ENCODE data around the gene RNF41. TPM values are rescaled to one million over a fixed set of nuclear protein-coding genes. Genes with fewer than 3 reads are reported as not detected.
A peak's percentile ranks its signal among the peaks of the same experiment; 100 is the strongest.

Gene RNF41
- total RNA-seq, 4 donors from 2014 or later, result 50.0 to 81.6 (median 62.0) TPM

DNA sequence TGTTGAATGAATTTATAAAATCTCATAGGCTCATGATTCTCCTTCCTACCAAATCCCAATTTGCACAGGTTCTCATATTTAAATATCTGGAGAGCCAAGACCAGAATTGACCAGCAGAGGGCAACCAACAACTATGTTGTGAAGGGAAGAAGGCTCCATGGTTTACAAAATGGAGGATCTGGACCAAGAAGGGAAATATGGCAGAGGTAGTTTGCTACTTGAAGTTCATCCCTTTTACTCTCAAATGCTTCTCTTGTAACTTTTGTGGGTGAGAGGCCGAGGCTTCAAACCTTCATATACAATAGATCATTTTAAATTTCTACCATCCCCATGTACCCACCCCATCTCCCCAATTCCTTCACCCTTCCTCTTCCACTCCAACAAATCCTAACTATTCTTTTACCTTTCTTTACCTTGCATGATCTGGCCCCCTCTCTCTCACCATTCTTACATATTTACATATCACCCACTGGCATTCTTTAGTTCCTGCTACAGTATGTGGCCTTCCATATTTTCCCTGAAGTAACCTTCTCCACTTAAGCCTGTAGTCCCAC, 28.6 kb downstream of the RNF41 start:
- TF ChIP-seq, protein P1, sequence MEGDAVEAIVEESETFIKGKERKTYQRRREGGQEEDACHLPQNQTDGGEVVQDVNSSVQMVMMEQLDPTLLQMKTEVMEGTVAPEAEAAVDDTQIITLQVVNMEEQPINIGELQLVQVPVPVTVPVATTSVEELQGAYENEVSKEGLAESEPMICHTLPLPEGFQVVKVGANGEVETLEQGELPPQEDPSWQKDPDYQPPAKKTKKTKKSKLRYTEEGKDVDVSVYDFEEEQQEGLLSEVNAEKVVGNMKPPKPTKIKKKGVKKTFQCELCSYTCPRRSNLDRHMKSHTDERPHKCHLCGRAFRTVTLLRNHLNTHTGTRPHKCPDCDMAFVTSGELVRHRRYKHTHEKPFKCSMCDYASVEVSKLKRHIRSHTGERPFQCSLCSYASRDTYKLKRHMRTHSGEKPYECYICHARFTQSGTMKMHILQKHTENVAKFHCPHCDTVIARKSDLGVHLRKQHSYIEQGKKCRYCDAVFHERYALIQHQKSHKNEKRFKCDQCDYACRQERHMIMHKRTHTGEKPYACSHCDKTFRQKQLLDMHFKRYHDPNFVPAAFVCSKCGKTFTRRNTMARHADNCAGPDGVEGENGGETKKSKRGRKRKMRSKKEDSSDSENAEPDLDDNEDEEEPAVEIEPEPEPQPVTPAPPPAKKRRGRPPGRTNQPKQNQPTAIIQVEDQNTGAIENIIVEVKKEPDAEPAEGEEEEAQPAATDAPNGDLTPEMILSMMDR (IDR thresholded peaks at IDR 0.05), result peak; percentile 62 to 89 (median 82)
- peak in 1 of 2 donors; percentile 44 for TF ChIP-seq EP300 (IDR thresholded peaks at IDR 0.05)
- no peak for TF ChIP-seq POLR2A (IDR thresholded peaks at IDR 0.05)
- Histone ChIP-seq H3K27me3 (no peaks in the 10 kb centered on the region), H3K9me3 (no peaks in the 10 kb centered on the region), H3K4me3 (no peak overlapping the region), H3K4me1 (peaks cover 0 to 21% (median 5%) of the 10 kb centered on the region in 4 donors), H3K27ac (no peak overlapping the region), H3K36me3 (no peaks in the 10 kb centered on the region)
- peak; percentile 68 to 97 for DNase-seq (ENCODE audit: low spot score in 2 of 2)
- 30 to 53% methylated on average over 1 of the region's 1 CpG for WGBS, 2 donors

DNA sequence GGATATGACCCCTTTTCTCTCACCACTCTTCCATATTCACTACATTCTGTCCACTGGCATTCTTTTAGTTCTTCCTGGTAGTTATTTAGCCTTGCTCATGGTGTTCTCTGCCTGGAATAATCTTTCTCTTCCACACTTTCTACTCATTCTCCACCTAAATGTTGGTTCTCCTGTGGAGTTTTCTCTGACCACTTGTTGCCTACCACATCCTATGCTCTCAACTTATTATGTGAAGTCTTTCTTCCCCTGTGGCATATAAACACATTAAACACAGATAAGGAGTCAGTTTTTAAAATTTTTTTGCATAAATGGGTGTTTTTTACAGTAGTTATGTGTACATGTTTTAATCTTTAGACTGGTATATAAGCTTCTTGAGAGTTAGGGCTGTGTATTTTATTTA, 29.1 kb downstream of the RNF41 start:
- H3K27me3 ChIP-seq, result no peaks in the 10 kb centered on the region
- peaks cover 0 to 26% (median 10%) of the 10 kb centered on the region in 4 donors for H3K4me1 ChIP-seq
- H3K27ac ChIP-seq, result no peak overlapping the region
- no peaks in the 10 kb centered on the region for H3K9me3 ChIP-seq
- no peak for DNase-seq (ENCODE audit: low spot score in 2 of 2)
- H3K36me3 ChIP-seq, result no peaks in the 10 kb centered on the region
- H3K4me3 ChIP-seq, result no peak overlapping the region
- TF ChIP-seq, protein P1 (IDR thresholded peaks at IDR 0.05), result no peak
- no peak for TF ChIP-seq EP300 (IDR thresholded peaks at IDR 0.05)
- no peak for TF ChIP-seq POLR2A (IDR thresholded peaks at IDR 0.05)

DNA sequence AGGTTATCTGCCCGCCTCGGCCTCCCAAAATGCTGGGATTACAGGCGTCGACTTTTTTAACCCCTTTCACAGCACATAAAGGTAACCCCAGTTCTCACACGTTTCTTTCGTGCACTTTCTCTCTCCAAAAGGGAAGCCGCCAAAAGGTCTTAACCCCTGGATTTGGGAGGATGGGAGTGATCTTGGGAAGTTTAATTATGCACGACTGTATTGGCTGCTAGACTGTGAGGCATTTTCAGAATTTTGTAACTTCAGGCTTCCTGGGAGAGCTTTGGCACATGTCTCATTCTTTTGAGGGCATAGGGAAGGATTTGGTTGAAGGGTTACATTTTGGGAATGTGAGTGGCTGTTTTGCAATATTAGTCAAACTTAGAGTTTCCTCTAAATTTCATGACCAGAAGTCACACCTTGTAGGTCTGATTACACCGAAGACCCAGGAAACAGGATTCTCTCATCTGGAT, 31.0 kb downstream of the RNF41 start:
- no peak for DNase-seq (ENCODE audit: low spot score in 2 of 2)
- 17 to 18% methylated on average over 9 of the region's 9 CpGs for WGBS, 2 donors
- Histone ChIP-seq H3K27ac (peak overlapping the region; percentile 91 to 95 (median 94)), H3K27me3 (no peaks in the 10 kb centered on the region), H3K4me3 (peak overlapping the region; percentile 37 to 92 (median 89)), H3K36me3 (peaks cover 0 to 17% (median 0%) of the 10 kb centered on the region in 3 donors), H3K4me1 (peaks cover 0 to 32% (median 16%) of the 10 kb centered on the region in 4 donors), H3K9me3 (no peaks in the 10 kb centered on the region)
- TF ChIP-seq POLR2A (IDR thresholded peaks at IDR 0.05), result no peak
- TF ChIP-seq EP300 (IDR thresholded peaks at IDR 0.05), result no peak
- TF ChIP-seq, protein P1 (IDR thresholded peaks at IDR 0.05), result no peak

DNA sequence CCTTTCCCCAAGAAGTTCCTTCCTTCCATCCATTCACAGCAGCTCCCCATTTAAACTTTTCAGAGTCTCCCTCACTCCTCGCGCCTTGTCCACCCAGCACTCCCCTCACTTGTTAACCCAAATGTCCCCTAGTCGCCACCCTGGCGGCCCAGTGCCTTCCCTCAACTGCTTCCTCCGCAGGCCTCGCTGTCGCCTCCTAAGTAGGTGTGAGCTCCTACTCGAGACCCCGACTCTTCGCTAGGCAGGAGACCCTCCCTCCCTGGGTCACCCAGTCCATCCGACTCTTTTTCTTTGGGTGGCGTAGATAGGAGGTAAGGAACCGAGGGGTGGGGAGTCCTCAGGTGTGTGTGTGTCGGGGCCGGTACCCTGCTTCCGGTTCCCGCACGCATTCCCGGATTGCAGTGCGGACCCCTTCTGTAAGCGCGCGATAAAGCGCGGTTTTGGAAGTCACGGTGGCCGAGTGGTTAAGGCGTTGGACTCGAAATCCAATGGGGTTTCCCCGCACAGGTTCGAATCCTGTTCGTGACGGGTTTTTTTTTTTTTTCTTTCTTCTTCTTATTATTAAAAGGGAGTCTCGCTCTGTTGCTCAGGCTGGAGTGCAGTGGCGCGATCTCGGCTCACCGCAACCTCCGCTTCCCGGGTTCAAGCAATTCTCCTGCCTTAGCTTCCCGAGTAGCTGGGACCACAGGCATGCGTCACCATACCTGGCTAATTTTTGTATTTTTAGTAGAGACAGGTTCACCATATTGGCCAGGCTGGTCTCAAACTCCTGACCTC, 31.6 kb downstream of the RNF41 start:
- TF ChIP-seq, protein P1 (IDR thresholded peaks at IDR 0.05), result no peak
- TF ChIP-seq POLR2A (IDR thresholded peaks at IDR 0.05) (no peak), EP300 (IDR thresholded peaks at IDR 0.05) (no peak)
- 2% methylated on average over 42 of the region's 42 CpGs for WGBS, 2 donors
- H3K4me1 ChIP-seq, result peaks cover 0 to 32% (median 16%) of the 10 kb centered on the region in 4 donors
- no peaks in the 10 kb centered on the region for H3K9me3 ChIP-seq
- no peaks in the 10 kb centered on the region for H3K27me3 ChIP-seq
- peak overlapping the region; percentile 37 to 92 (median 89) for H3K4me3 ChIP-seq
- peak; percentile 69 to 89 for DNase-seq (ENCODE audit: low spot score in 2 of 2)
- H3K36me3 ChIP-seq, result peaks cover 0 to 23% (median under 1%) of the 10 kb centered on the region in 3 donors
- peak overlapping the region; percentile 91 to 95 (median 94) for H3K27ac ChIP-seq

Measured in tibial nerve (tissue), 4 donors.